ENCODE measurements around the gene PRDM15.

PRDM15 gene

GRCh38 chr21:41868062-41868710 lies 11.0 kb downstream of the PRDM15 start:
- no peaks in the 10 kb centered on the region for H3K27me3 Mint-ChIP-seq
- H3K9me3 Mint-ChIP-seq, result no peaks in the 10 kb centered on the region
- peaks cover 30% of the 10 kb centered on the region for H3K36me3 Mint-ChIP-seq (ENCODE audit: low read depth)
- no peak overlapping the region for H3K4me3 Mint-ChIP-seq
- H3K4me1 Mint-ChIP-seq (ENCODE audit: low read depth), result peaks cover 35% of the 10 kb centered on the region
- H3K27ac Mint-ChIP-seq, result no peak overlapping the region
- DNase-seq, result no peak

GRCh38 chr21:41867313-41867712 lies 11.8 kb downstream of the PRDM15 start:
- Mint-ChIP-seq H3K4me3 (no peak overlapping the region), H3K9me3 (no peaks in the 10 kb centered on the region), H3K4me1 (ENCODE audit: low read depth) (peaks cover 38% of the 10 kb centered on the region), H3K27ac (no peak overlapping the region), H3K27me3 (no peaks in the 10 kb centered on the region), H3K36me3 (ENCODE audit: low read depth) (peaks cover 29% of the 10 kb centered on the region)
- DNase-seq, result no peak

GRCh38 chr21:41866274-41866809 lies 12.8 kb downstream of the PRDM15 start:
- Mint-ChIP-seq H3K4me1 (ENCODE audit: low read depth) (peaks cover 44% of the 10 kb centered on the region), H3K4me3 (no peak overlapping the region), H3K27ac (peak overlapping the region; percentile 11), H3K27me3 (no peaks in the 10 kb centered on the region), H3K9me3 (no peaks in the 10 kb centered on the region), H3K36me3 (ENCODE audit: low read depth) (peaks cover 21% of the 10 kb centered on the region)
- no peak for DNase-seq

GRCh38 chr21:41865002-41865777 lies 14.0 kb downstream of the PRDM15 start:
- Mint-ChIP-seq H3K4me1 (ENCODE audit: low read depth) (peaks cover 44% of the 10 kb centered on the region), H3K4me3 (no peak overlapping the region), H3K27ac (peak overlapping the region; percentile 81), H3K36me3 (ENCODE audit: low read depth) (peaks cover 20% of the 10 kb centered on the region), H3K9me3 (no peaks in the 10 kb centered on the region), H3K27me3 (no peaks in the 10 kb centered on the region)
- DNase-seq, result no peak

- Mint-ChIP-seq H3K27ac (no peak overlapping the region), H3K4me1 (ENCODE audit: low read depth) (peaks cover 44% of the 10 kb centered on the region)
Observed at GRCh38 chr21:41864311-41865001, 14.7 kb downstream of the PRDM15 start.

GRCh38 chr21:41863439-41863740 lies 15.8 kb downstream of the PRDM15 start:
- Mint-ChIP-seq H3K36me3 (ENCODE audit: low read depth) (peaks cover 28% of the 10 kb centered on the region), H3K27me3 (no peaks in the 10 kb centered on the region), H3K27ac (peak overlapping the region; percentile 42), H3K4me1 (ENCODE audit: low read depth) (peaks cover 41% of the 10 kb centered on the region), H3K9me3 (no peaks in the 10 kb centered on the region), H3K4me3 (no peak overlapping the region)
- no peak for DNase-seq

More at GRCh38 chr21:41864311-41865001, 14.7 kb downstream of the PRDM15 start:
- H3K9me3 Mint-ChIP-seq, result no peaks in the 10 kb centered on the region
- H3K4me3 Mint-ChIP-seq, result no peak overlapping the region
- DNase-seq, result no peak
- H3K36me3 Mint-ChIP-seq (ENCODE audit: low read depth), result peaks cover 21% of the 10 kb centered on the region
- no peaks in the 10 kb centered on the region for H3K27me3 Mint-ChIP-seq

- H3K4me1 Mint-ChIP-seq (ENCODE audit: low read depth), result peaks cover 33% of the 10 kb centered on the region
- DNase-seq, result no peak
- H3K4me3 Mint-ChIP-seq, result no peak overlapping the region
- no peaks in the 10 kb centered on the region for H3K27me3 Mint-ChIP-seq
- H3K36me3 Mint-ChIP-seq (ENCODE audit: low read depth), result peaks cover 38% of the 10 kb centered on the region
- H3K9me3 Mint-ChIP-seq, result no peaks in the 10 kb centered on the region
- no peak overlapping the region for H3K27ac Mint-ChIP-seq
Observed at GRCh38 chr21:41861987-41862386, 17.2 kb downstream of the PRDM15 start.

GRCh38 chr21:41861255-41861654 lies 17.9 kb downstream of the PRDM15 start:
- DNase-seq, result no peak
- no peaks in the 10 kb centered on the region for H3K9me3 Mint-ChIP-seq
- H3K27ac Mint-ChIP-seq, result no peak overlapping the region
- H3K36me3 Mint-ChIP-seq (ENCODE audit: low read depth), result peaks cover 45% of the 10 kb centered on the region
- H3K4me3 Mint-ChIP-seq, result no peak overlapping the region
- peaks cover 29% of the 10 kb centered on the region for H3K4me1 Mint-ChIP-seq (ENCODE audit: low read depth)
- no peaks in the 10 kb centered on the region for H3K27me3 Mint-ChIP-seq

- no peak for DNase-seq
- Mint-ChIP-seq H3K4me3 (no peak overlapping the region), H3K9me3 (no peaks in the 10 kb centered on the region), H3K4me1 (ENCODE audit: low read depth) (peaks cover 16% of the 10 kb centered on the region), H3K27ac (no peak overlapping the region), H3K27me3 (no peaks in the 10 kb centered on the region), H3K36me3 (ENCODE audit: low read depth) (peaks cover 58% of the 10 kb centered on the region)
Observed at GRCh38 chr21:41859297-41859980, 19.7 kb downstream of the PRDM15 start.

GRCh38 chr21:41858466-41859296 lies 20.5 kb downstream of the PRDM15 start:
- H3K9me3 Mint-ChIP-seq, result no peaks in the 10 kb centered on the region
- H3K4me1 Mint-ChIP-seq (ENCODE audit: low read depth), result peaks cover 14% of the 10 kb centered on the region
- no peak for DNase-seq
- H3K27me3 Mint-ChIP-seq, result no peaks in the 10 kb centered on the region
- peaks cover 66% of the 10 kb centered on the region for H3K36me3 Mint-ChIP-seq (ENCODE audit: low read depth)
- no peak overlapping the region for H3K4me3 Mint-ChIP-seq
- H3K27ac Mint-ChIP-seq, result no peak overlapping the region

GRCh38 chr21:41857771-41858300 lies 21.3 kb downstream of the PRDM15 start:
- Mint-ChIP-seq H3K4me1 (ENCODE audit: low read depth) (peaks cover 8% of the 10 kb centered on the region), H3K27ac (no peak overlapping the region)
- no peak for DNase-seq

GRCh38 chr21:41856572-41856971 lies 22.6 kb downstream of the PRDM15 start:
- no peak overlapping the region for H3K27ac Mint-ChIP-seq
- no peaks in the 10 kb centered on the region for H3K27me3 Mint-ChIP-seq
- H3K4me1 Mint-ChIP-seq (ENCODE audit: low read depth), result peaks cover 2% of the 10 kb centered on the region
- H3K36me3 Mint-ChIP-seq (ENCODE audit: low read depth), result peaks cover 79% of the 10 kb centered on the region
- no peak overlapping the region for H3K4me3 Mint-ChIP-seq
- no peaks in the 10 kb centered on the region for H3K9me3 Mint-ChIP-seq
- no peak for DNase-seq

More at GRCh38 chr21:41857771-41858300, 21.3 kb downstream of the PRDM15 start:
- Mint-ChIP-seq H3K36me3 (ENCODE audit: low read depth) (peaks cover 70% of the 10 kb centered on the region), H3K4me3 (no peak overlapping the region), H3K9me3 (no peaks in the 10 kb centered on the region), H3K27me3 (no peaks in the 10 kb centered on the region)

- H3K36me3 Mint-ChIP-seq (ENCODE audit: low read depth), result peaks cover 89% of the 10 kb centered on the region
- H3K9me3 Mint-ChIP-seq, result no peaks in the 10 kb centered on the region
- H3K27ac Mint-ChIP-seq, result peak overlapping the region; percentile 2
- no peak for DNase-seq
- no peaks in the 10 kb centered on the region for H3K4me1 Mint-ChIP-seq (ENCODE audit: low read depth)
- H3K27me3 Mint-ChIP-seq, result no peaks in the 10 kb centered on the region
- no peak overlapping the region for H3K4me3 Mint-ChIP-seq
Observed at GRCh38 chr21:41854426-41854995, 24.6 kb downstream of the PRDM15 start.
